LHCN-M2 (cell line): ENCODE data around the gene NF1. TPM values are rescaled to one million over a fixed set of nuclear protein-coding genes. Genes with fewer than 3 reads are reported as not detected.
"Not testable (repeated sequence)": the region's sequence is repeated elsewhere in the genome, so short reads cannot be mapped to it uniquely, and the experiment has no call there.

Experiments
- DNase-seq: peaks from one replicate; pipeline ENCODE4 v3.0.0-alpha.2; 2012; ENCODE audit warnings: low read depth
- total RNA-seq: library from RNA; depleted of rRNA; stranded (reverse); fragments of >200 nt; gene quantifications from 2 replicates; pipeline ENCODE4 v1.2.3, GENCODE V29; 2014

NF1 gene
- total RNA-seq, 1 experiment from 2014 or later, result 27.3 TPM

DNA sequence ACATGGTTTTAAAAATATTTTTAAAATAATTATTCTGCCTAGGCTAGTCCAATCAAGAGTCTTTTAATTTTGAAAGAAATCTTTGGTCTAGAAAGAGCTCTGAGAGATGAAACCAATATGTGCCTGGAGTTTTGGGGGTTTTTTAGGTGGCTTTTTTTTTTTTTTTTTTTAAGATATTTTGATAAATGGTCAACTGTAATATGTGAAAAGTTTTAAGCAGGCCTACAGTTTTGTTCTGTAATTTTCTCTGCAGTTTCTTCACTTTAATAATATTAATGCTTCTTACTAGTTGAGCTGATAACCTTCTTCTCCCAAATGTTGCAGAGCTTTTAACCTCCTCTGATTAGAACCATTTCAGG lies 157.2 kb downstream of the NF1 start:
- no peak for DNase-seq

DNA sequence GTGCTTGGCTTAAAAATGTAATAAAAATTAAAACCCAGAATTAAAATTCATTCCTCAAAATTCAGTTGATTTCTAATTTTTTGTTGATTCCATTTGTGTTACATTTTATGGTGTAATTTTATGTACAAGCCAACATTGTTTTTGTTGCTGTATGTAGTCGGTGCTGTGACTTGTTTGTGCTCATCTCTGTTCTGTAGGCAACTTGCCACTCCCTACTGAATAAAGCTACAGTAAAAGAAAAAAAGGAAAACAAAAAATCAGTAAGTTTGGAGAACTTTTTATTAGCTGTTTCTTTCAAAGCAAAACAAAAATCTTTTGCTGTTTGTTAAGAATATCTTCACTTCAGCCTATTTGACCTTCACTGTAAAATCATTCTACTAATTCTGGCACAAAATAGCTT lies 158.0 kb downstream of the NF1 start:
- no peak for DNase-seq

DNA sequence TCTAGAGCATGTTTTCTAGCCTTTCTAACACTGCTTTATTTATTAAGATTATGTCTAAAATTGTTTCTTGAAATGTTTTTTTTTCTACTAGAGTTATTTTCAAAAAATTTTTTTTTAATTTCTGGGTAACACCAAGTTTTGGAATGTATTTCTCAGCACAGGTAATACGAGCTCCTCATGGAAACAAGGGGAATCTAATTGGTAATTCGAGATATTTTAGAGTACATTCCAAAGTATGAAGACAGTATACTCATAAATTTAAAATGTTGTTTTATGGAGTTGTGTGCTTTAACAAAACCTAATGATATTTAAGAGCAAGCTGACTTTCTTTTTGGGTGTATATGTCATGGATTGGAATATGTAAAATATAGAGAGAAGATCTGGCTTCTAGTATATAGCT lies 159.9 kb downstream of the NF1 start:
- no peak for DNase-seq

DNA sequence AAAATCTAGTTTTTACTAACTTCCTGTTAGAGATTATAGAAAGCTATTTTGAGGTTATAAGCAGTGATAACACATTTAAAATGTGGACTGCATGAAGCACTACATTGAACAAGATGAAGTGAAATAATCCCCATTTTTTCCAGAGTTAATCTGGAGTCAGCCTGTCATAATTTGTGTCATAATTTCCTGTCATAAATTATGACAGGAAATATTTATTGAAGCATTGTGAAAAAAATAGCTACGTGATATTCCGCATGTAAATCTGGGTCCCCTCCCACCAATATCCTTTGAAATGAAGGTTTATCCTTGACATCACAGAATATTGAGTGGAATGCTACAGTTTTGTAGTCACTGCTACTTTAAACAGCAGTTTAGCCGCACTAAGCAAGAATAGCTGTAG lies 162.2 kb downstream of the NF1 start:
- DNase-seq, result no peak

DNA sequence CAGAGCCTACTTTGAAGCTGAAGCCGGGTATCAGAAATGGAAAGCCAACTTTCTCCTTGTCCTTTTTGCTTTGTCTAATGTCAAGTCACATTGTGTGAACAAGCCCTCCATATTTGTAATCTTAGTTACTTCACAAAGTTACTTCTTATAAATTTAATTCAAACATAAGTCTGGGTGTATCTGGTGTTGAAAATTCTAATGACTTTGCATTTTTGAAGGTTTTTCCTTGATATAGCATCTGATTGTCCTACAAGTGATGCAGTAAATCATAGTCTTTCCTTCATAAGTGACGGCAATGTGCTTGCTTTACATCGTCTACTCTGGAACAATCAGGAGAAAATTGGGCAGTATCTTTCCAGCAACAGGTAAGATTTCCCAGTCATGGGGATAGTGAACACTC lies 165.4 kb downstream of the NF1 start:
- DNase-seq, result no peak

DNA sequence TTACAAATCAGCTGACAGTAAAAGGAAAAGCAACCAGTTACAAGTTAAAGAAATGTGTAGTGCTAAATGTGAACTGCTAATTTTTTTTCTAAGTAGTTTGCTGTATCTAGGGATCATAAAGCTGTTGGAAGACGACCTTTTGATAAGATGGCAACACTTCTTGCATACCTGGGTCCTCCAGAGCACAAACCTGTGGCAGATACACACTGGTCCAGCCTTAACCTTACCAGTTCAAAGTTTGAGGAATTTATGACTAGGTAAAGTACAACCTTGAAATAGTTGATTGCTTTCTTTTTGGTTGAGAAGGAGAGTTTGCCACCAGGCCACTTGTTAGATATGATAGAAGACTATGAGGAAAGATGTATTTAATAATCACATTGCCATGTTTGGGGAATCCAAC lies 166.8 kb downstream of the NF1 start:
- DNase-seq, result no peak

DNA sequence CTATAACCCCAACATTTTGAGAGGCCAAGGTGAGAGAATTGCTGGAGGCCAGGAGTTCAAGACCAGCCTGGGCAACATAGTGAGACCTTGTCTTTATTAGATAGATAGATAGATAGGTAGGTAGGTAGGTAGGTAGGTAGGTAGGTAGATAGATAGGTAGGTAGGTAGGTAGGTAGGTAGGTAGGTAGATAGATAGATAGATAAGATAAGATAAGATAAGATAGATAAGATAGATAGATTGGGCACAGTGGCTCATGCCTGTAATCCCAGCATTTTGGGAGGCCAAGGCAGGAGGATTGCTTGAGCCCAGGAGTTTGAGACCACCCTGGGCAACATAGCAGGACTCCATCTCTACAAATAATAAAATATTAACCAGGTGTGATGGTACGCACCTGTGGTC lies 168.1 kb downstream of the NF1 start:
- not testable (repeated sequence) for DNase-seq

DNA sequence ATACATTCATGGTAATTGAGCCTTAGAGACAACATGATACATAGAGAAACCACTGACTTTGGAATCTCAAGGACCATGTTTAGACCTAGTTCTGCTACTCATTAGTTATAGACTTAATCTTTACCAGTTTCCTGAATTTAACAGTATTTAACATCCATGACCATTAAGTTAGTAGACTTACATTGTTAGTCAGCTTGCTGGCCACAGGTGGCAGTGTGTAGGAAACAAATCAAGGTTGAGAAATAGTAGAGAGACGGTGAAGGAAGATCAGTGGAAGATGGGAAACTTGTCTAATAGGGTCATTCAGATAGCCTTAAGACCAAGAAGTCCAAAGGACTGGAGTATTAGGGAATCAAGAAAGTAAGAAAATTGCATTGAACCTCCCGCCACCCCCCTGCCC lies 171.3 kb downstream of the NF1 start:
- DNase-seq, result no peak

DNA sequence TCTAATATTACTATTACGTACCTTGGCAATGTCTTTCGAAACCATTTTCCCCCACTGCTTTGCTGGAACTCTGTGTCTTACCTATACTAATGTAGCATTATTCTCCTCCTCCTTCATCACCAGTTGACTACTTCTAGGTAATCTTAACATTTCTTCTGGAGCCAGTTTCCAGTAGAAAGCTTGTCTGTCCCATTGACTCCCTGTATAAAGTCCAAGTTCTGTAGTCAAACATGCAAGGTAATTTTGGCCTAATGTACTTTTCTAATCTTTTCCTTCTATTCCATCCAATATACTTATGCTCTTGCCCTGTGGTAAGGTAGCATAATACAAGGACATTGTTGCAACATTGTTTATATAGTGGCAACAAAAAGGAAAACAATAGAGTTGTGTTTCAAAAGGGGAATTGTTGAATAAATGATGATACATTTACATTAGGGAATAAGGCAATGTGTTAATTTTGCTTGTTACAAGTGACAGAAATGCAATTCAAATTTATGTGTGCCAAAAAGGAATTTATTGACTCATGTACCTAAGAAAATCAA lies 174.3 kb downstream of the NF1 start:
- DNase-seq, result no peak

DNA sequence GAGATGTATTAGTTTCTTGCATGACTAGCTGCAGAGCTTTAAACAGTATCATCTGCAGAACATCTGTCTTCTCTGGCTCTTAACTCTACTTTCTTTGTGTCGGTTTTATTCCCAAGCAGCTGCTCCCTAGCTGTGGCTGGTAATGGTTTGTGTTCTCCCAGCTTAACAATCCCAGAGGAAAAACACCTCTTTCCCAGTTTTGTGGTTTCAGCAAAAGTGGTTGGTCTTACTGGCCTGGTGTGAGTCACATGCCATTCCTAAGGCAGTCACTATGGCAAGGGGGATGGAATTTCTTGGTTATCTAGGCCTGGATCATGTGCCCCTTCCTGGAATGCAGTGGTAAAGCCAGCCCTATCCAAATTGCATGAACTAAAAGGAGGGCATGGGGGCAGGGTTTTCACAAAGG lies 174.8 kb downstream of the NF1 start:
- peak; percentile 100 for DNase-seq

DNA sequence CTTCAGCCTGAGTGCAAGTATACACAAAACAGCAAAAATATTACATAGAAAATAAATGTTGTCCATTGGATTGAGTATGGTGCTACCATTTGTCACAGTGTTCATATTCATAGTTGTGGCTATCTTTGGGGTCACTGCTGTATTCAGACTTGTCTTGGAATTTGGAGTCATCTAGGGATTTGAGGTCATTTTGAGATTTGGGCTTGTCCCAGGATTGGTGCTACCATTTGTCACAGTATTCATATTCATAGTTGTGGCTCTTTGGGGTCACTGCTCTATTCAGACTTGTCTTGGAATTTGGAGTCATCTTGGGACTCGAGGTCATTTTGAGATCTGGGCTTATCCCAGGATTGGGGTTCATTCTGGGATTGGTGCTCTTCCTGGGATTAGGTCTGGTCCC lies 177.5 kb downstream of the NF1 start:
- DNase-seq, result no peak

DNA sequence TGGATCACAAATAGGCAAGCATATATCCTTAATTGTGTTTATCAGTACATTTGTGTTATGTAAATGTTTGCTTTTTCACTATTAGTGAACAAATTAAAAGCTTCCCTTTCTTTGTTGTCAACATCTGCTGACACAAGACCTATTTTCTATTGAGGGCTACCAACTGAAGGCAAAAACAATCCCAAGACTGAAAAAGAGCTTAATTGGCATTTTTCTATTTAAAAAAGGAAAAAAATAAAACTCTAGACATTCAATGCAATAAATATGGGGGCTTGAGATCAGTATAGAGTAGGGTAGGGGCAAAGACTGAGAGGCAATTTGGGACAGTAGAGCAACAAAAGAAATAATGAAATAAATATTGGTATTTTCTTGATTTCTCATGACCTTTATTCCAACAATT lies 178.0 kb downstream of the NF1 start:
- no peak for DNase-seq

DNA sequence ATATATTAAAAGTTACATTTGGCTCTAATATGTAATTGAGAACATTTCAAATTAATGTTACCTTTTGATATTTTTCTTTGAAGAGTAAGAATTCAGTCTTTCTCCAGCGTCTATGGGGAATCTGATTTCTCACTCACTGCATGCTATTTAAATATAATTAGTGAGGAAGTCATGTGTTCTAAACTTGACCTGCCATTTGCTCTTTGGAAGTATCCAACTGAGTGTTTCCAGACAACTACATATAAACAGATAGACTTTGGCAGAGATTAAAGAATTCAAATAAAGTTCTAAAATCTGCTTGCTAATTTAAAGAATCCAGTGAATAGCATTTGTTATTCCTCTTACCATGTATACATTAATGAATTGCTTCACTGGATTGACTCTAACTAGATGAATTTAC lies 178.7 kb downstream of the NF1 start:
- no peak for DNase-seq

DNA sequence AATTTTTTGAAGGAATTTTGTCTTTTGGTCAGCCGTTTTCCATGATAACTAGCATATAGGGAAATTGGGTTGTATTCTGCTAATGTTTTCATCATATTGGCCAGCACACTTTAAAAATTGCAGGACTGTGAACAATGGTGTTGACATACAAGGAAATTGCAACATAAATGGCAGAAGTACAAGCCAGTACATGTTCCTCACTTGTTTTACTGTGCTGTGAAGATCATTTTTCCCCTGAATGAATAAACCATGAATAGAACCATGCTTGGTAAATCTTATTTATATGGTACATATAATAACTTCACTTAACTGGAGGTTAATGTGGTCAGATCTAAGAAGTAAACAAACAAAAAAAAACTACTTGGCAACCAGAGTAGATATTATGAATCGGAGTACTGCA lies 179.5 kb downstream of the NF1 start:
- DNase-seq, result peak; percentile 71

DNA sequence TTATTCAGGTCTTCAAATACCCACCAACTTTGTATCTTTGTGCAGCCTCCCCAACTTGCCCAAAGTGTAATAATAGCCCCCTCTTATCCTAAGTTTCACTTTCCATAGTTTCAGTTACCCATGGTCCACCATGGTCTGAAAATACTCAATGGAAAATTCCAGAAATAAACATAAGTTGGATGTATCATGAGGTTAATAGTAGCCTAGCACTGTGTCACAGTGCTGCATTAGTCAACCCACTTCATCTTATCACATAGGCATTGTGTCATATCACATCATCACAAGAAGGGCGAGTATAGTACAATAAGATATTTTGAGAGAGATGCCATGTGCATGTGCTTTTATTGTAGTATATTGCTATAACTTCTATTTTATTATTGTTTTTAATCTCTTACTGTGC lies 180.3 kb downstream of the NF1 start:
- DNase-seq, result no peak

DNA sequence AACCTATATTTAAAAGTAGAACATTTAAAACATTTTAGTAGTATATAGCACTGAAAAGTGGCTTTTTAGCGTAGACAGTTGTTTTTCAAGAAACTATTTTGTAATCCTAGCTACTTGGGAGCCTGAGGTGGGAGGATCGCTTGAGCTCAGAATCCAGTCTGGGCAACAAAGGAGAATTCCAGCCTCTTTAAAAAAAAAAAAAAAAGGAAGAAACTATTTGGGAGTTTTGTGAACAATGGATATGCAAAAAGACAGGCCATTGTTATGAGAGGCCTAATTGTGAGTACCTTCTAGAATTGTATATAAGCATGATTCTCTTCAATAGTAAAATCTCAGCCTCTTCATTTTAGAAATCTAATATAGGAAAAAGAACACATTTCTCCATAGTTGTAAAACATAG lies 184.6 kb downstream of the NF1 start:
- DNase-seq, result no peak

DNA sequence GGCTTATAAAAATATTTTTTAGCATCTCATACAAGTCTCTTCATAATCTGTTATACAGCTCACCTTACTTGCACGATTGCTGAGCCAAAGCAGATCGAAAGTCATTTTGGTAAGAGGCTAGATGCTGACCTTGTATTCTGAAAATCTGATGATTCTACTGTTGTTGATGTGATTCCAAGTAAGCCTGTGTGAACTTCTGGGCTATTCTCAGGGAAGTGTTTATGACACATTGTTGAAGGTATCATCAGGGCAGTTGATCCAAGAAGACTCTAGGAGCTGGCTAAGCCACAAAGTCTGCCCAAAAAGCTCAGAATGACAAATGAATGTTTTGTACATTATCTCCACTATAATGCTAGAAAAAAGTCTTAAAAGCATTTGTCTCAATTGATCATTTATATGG lies 186.3 kb downstream of the NF1 start:
- DNase-seq, result no peak

DNA sequence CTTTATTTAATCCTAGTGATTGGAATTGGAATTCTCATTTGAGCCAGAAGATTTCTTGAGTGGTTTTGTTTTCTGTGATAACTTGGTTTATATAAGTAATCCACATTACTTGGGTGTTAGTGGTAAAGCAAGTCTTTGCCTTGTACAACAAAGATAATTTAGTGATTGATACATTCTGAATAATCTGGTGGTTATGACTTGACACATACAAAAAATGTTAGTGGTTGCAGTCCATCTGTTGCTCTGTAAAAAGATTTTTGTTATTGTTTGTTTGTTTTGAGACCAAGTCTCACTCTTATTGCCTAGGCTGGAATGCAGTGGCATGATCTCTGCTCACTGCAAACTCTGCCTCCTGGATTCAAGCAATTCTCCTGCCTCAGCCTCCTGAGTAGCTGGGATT lies 189.1 kb downstream of the NF1 start:
- peak; percentile 69 for DNase-seq

DNA sequence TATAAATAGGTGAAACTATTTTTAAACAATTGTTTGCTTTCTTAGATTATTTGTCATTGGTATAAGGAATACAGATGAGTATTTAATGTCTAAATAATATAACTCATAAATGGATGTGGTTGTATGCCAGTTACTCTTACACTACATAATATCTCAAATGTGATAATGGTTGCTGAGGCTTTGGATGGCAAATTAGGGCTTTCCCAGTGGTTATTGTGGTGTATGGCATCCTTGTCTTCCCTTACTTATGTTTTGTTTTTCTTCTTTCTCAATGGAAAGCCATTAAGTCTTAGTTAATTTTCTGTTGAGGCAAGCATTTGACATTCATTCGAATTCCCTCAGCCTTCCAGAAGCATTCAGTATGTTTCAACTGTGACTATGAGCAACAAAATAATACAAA lies 191.8 kb downstream of the NF1 start:
- no peak for DNase-seq

DNA sequence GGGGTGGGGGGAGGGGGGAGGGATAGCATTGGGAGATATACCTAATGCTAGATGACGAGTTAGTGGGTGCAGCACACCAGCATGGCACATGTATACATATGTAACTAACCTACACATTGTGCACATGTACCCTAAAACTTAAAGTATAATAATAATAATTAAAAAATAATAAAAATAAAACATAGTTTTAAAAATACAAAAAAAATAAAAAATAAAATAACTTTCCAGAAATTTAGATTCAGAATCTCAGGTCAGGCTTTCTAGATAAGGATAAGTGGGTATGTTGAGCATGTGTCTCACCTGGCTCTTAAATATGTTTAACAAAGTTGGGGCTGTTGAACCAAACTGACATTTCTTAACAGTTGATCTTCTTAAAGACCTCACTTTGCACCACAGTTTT lies 193.2 kb downstream of the NF1 start:
- DNase-seq, result not testable (repeated sequence)

DNA sequence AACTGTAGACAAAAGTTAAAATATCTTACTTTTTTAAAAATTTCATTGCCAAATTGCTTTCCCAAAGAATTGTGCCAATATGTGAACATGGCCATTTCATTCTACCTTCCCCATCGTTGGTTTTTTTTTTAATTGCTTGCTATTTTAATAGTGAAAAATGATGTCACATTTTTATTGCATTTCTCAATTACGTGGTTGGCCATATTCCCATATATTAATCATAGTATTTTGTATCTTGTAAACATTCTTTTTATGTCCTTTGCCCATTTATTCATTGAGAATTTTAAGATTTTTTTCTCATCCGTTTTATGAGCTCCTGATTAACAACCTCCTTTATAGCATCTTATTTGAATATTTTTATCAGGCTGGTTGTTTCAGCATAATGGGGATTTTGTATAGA lies 195.0 kb downstream of the NF1 start:
- peak; percentile 33 for DNase-seq

DNA sequence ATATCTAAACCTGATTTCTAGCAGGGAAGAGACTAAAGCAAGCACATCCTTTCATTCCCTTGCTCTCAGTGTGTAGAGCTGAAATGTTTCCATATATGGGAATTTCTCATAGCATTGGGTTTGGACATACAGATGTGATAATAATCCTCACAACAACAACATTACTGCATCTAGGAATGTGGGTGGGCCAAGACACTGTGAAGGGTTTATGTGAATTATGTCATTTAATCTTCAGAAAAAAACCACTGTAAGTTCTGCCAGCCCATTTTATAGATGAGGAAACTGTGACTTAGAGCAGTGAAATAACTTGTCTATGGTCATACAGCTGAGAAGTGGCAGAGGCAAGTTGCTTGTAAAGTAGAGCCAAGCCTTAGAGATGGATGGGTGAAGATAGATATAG lies 197.0 kb downstream of the NF1 start:
- DNase-seq, result no peak

DNA sequence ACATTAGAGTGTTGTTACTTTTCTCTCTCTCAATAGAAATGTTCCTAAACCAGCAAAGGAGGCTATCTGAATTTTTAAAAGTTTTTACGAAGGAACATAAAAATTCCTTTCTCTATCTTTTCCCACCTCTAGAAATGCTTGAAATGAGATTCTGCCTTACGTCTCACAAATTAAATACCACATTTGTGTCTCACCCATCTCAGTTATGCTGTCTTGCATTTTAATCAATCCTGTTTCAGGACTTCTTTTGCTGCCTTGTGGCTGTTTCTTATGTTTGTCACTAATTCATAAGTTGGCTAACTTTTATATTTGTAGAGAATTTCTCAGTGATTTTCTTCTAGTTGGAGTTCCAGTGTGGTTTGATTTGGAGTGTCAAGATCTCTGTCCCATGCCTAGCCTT lies 198.8 kb downstream of the NF1 start:
- no peak for DNase-seq

DNA sequence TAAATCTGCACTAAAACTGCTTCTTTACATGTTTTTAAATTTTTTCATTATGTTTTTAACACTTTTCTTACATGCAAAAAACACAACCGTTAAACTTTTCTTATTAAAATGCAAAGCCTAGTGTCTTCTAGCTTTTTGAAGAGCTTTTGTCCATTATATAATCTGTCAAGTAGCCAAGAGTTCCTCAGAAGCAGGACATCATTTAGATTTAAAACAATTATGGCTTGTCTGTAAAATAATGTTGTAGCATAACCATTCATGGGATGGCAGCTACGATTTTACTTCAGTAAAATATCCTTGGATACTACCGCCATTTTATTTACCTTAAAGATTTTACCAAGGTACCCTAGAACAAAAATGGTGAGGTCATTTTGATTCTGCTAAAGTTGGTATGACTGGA lies 199.5 kb downstream of the NF1 start:
- no peak for DNase-seq
